ENCODE measurements around the gene POLDIP3. TPM values are rescaled to one million over a fixed set of nuclear protein-coding genes. Genes with fewer than 3 reads are reported as not detected.
"Not testable (repeated sequence)": the region's sequence is repeated elsewhere in the genome, so short reads cannot be mapped to it uniquely, and the experiment has no call there.

POLDIP3 gene
- total RNA-seq, 1 donor from 2014 or later, result 35.2 TPM

DNA sequence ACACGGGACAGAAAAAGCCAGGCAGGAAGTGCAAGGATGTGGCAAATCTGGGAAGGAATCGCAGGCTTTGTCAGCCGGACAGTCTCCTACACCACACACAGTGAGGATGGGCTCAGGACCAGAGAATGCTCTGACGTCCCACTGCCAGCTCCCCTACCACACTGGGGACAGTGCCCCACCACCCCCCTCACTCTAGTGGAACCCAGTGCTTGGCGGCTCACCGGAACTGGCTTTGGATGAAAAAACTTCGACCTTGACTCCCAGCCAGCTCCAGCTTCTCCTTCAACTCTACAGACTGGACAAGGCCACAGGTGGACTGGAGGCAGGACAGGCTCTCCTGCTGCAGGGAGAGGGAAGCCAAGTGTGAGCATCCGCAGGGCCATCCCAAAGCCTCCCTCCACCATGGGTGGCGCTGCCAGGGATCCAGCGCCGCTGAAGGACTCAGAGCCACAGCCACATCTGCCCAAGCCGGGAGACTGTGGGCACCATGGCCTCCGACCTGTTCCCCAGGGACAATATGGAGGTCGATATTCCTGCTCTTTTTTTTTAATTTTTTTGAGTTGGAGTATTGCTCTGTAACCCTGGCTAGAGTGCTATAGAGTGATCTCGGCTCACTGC lies 37.0 kb downstream of the POLDIP3 start:
- Histone ChIP-seq H3K9me3 (replicated peaks) (no peaks in the 10 kb centered on the region), H3K36me3 (peaks cover 50% of the 10 kb centered on the region), H3K4me1 (peaks cover 26% of the 10 kb centered on the region), H3K27me3 (ENCODE audit: low read depth) (no peaks in the 10 kb centered on the region), H3K4me3 (no peak overlapping the region), H3K27ac (replicated peaks) (no peak overlapping the region)
- DNase-seq, result no peak
- TF ChIP-seq, protein P1, sequence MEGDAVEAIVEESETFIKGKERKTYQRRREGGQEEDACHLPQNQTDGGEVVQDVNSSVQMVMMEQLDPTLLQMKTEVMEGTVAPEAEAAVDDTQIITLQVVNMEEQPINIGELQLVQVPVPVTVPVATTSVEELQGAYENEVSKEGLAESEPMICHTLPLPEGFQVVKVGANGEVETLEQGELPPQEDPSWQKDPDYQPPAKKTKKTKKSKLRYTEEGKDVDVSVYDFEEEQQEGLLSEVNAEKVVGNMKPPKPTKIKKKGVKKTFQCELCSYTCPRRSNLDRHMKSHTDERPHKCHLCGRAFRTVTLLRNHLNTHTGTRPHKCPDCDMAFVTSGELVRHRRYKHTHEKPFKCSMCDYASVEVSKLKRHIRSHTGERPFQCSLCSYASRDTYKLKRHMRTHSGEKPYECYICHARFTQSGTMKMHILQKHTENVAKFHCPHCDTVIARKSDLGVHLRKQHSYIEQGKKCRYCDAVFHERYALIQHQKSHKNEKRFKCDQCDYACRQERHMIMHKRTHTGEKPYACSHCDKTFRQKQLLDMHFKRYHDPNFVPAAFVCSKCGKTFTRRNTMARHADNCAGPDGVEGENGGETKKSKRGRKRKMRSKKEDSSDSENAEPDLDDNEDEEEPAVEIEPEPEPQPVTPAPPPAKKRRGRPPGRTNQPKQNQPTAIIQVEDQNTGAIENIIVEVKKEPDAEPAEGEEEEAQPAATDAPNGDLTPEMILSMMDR (IDR thresholded peaks at IDR 0.05; ENCODE audit: borderline replicate concordance), result no peak
- intact Hi-C loops (cut with micrococcal nuclease), result no loop called here

DNA sequence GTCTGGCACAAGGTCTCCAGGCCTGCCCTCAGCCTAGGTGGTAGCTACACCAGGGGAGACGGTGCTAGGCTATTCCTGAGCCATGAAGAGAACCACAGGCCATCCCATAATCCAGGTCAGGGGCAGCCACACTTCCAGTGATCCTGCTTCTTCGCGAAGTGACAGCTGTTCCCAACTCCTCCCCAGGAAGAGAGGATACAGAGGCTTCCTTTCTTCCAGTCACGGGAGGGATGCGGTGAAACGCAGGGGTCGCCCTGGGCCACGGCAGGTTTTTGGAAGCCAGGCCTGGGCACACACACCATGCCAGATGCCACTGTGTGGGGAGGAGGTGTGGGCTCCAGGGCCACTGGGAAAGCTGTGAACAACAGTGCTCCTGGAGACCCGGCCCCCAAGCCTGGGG lies 37.5 kb downstream of the POLDIP3 start:
- H3K4me3 ChIP-seq; intact Hi-C loops (cut with micrococcal nuclease); H3K27me3 ChIP-seq (ENCODE audit: low read depth); DNase-seq; H3K27ac ChIP-seq (replicated peaks); H3K9me3 ChIP-seq (replicated peaks): not testable (repeated sequence)
- H3K4me1 ChIP-seq, result peaks cover 20% of the 10 kb centered on the region
- H3K36me3 ChIP-seq, result peaks cover 52% of the 10 kb centered on the region

DNA sequence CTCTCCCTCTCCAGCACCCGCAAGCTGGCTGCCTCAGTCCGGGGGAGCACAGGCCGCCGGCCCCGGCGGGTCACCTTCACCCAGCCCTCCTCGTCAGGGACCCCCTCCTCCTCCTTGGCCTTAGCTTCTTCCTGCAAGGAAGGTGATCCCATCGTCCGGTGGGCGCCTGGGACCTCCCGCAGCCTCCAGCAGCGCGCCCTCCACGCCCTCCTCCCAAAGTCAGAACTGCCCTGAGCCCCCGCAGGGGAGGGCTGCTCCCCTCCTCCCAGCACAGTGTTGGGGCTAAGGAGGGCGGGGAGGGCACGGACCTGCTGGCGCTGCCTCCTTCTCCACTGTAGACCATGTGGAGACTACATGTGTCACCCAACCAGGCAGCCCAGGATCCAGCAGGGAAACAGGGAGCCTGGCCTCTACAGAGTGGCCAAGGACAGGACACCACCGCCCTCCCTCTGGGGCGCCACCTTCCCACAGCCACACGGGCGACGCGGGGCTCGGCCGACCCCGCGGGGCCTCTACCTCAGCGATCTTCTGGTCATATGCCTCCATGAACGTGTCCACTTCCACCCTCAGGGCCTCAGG lies 38.6 kb downstream of the POLDIP3 start:
- peaks cover 56% of the 10 kb centered on the region for H3K36me3 ChIP-seq
- H3K27ac ChIP-seq (replicated peaks); H3K9me3 ChIP-seq (replicated peaks); intact Hi-C loops (cut with micrococcal nuclease); DNase-seq; H3K27me3 ChIP-seq (ENCODE audit: low read depth); H3K4me3 ChIP-seq: not testable (repeated sequence)
- peaks cover 12% of the 10 kb centered on the region for H3K4me1 ChIP-seq

DNA sequence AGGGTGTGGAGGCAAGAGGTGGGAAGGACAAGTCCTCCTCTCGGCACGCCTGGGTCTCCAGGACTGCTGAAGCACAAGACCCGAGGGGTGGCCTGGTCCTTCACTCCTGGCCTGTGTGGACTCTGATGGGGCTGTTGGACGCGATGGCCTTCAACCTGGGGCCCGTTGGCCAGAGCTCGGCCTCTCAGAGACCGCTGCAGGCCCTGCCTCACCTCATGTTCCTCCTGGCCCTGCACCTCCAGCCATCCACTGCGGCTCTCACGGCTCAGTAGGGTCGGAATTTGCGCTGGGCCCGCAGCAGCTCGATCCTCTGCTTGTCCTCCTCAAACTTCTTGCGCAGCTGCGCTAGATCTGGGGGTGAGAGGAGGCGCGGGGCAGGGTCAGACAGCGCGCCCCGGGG lies 40.2 kb downstream of the POLDIP3 start:
- peaks cover 57% of the 10 kb centered on the region for H3K36me3 ChIP-seq
- H3K4me3 ChIP-seq; H3K27me3 ChIP-seq (ENCODE audit: low read depth); H3K9me3 ChIP-seq (replicated peaks); DNase-seq; intact Hi-C loops (cut with micrococcal nuclease); H3K4me1 ChIP-seq: not testable (repeated sequence)
- H3K27ac ChIP-seq (replicated peaks), result peak overlapping the region; percentile 57

DNA sequence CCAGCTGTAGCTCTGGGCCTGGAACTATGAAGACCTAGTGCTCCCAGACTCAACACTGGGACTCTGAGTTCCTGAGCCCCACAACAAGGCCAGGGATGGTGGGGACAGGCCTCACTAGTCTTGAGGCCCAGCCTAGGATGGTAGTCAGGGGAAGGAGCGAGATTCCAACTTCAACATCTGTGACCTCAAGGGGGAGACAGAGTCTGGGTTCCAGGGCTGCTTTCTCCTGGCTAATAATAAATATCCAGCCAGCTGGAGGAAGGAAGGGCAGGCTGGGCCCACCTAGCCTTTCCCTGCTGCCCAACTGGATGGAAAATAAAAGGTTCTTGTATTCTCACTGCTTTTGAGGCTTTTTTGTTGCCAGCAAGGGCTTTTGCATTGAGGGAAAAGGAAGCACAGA lies 40.6 kb downstream of the POLDIP3 start:
- peak overlapping the region; percentile 57 for H3K27ac ChIP-seq (replicated peaks)
- H3K4me1 ChIP-seq; H3K9me3 ChIP-seq (replicated peaks); intact Hi-C loops (cut with micrococcal nuclease); H3K4me3 ChIP-seq; DNase-seq; H3K27me3 ChIP-seq (ENCODE audit: low read depth): not testable (repeated sequence)
- TF ChIP-seq, protein P1 (IDR thresholded peaks at IDR 0.05; ENCODE audit: borderline replicate concordance), result peak; percentile 34
- H3K36me3 ChIP-seq, result peaks cover 57% of the 10 kb centered on the region

DNA sequence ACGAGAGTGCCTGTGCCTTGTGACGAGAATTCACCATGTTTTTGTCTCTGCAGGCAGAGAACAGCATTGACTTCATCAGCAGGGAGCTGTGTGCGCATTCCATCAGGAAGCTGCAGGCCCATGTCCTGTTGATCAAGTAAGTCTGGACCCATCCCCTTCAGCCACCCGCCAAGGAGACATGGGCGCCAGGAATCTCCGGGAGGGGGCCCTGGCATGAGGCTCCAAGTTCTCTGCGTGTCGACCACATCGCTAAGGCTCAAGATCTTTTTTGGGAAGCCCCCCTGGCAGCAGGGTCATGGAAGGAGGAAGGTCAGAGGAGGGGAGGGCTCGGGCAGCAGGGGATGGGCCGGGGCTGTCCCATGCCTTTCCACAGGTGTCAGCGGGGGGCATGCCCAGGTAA lies 43.6 kb downstream of the POLDIP3 start:
- DNase-seq; H3K27me3 ChIP-seq (ENCODE audit: low read depth); intact Hi-C loops (cut with micrococcal nuclease); H3K27ac ChIP-seq (replicated peaks); H3K4me3 ChIP-seq; H3K9me3 ChIP-seq (replicated peaks); H3K4me1 ChIP-seq: not testable (repeated sequence)
- peaks cover 40% of the 10 kb centered on the region for H3K36me3 ChIP-seq

DNA sequence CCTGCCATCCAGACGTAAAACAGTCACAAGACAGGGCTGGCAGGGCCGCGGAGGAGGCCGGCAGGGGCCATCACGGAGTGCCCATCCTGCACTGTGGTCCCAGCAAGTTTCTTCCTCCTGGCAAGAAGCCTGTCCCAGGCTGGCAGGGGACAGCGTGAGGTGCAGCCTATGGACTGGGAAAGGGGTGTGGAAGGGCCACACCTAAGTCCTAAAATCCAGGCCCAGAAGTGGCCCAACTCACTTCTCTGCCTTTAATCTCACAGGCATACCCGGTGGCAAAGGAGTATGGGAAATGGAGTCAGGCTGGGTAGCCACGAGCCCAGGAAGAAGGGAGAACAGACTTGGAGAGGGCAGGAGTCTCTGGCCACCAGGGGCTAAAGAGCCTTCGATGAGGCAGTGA lies 44.1 kb downstream of the POLDIP3 start:
- intact Hi-C loops (cut with micrococcal nuclease); H3K27me3 ChIP-seq (ENCODE audit: low read depth): not testable (repeated sequence)
- peaks cover 44% of the 10 kb centered on the region for H3K36me3 ChIP-seq

DNA sequence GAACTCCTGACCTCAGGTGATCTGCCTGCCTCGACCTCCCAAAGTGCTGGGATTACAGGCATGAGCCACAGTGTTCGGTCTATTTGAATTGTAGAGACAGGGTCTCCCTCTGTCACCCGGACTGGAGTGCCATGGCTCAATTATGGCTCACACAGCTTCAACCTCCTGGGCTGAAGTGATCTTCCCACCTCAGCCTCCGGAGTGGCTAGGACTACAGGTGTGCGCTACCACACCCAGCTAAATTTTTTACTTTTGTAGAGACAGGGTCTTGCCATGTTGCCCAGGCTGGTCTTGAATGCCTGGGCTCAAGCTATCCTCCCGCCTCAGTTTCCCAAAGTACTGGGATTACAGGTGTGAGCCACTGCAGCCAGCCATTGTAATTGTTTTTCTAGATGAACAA lies 46.7 kb downstream of the POLDIP3 start:
- H3K27me3 ChIP-seq (ENCODE audit: low read depth); H3K4me3 ChIP-seq; H3K4me1 ChIP-seq; H3K27ac ChIP-seq (replicated peaks); DNase-seq; H3K9me3 ChIP-seq (replicated peaks); intact Hi-C loops (cut with micrococcal nuclease): not testable (repeated sequence)
- H3K36me3 ChIP-seq, result peaks cover 36% of the 10 kb centered on the region

More for the DNA sequence above, 44.1 kb downstream of the POLDIP3 start:
- H3K9me3 ChIP-seq (replicated peaks); H3K4me1 ChIP-seq; H3K27ac ChIP-seq (replicated peaks); DNase-seq; H3K4me3 ChIP-seq: not testable (repeated sequence)

Data from left ventricle myocardium inferior (tissue), 1 donor.